SU-DHL-6 (cell line): ENCODE data around the gene SMAD6.

Experiments used
- H2AFZ ChIP-seq: fragments of 200-600 bp; sonication (generic); 2 replicates; pipeline ENCODE4 v1.6.1; 2014; ENCODE audit warnings: low read depth, mild to moderate bottlenecking, moderate library complexity, mixed read lengths, antibody characterized with exemption, low read length; ENCODE audit not compliant: severe bottlenecking
- H3F3A ChIP-seq: fragments of 200-600 bp; shearing (Covaris generic); 2 replicates; pipeline ENCODE4 v1.6.0; 2016; ENCODE audit warnings: antibody characterized with exemption, mild to moderate bottlenecking; ENCODE audit not compliant: insufficient read depth
- H3K27ac ChIP-seq: fragments of 200-600 bp; sonication (generic); 2 replicates; pipeline ENCODE4 v1.5.1; 2016; ENCODE audit warnings: low read depth, mild to moderate bottlenecking, low read length, moderate library complexity, mixed read lengths
- H3K27me3 ChIP-seq: fragments of 200-600 bp; sonication (generic), shearing (Covaris generic); 2 replicates; pipeline ENCODE4 v1.6.0; 2014; ENCODE audit warnings: mild to moderate bottlenecking, low read length
- H3K36me3 ChIP-seq: fragments of 200-600 bp; sonication (generic); 2 replicates; pipeline ENCODE4 v1.6.1; 2014; ENCODE audit warnings: mild to moderate bottlenecking, low read length, mixed read lengths
- H3K4me2 ChIP-seq: fragments of 300-600, 200-600 bp; shearing (Covaris generic), sonication (generic); 2 replicates; pipeline ENCODE4 v1.6.0; 2014; ENCODE audit warnings: low read length, low read depth, mild to moderate bottlenecking; ENCODE audit not compliant: poor library complexity, severe bottlenecking
- H3K4me3 ChIP-seq: fragments of 200-600 bp; sonication (generic); 2 replicates; pipeline ENCODE4 v1.5.1; 2014; ENCODE audit warnings: antibody characterized with exemption, low read length, mild to moderate bottlenecking, mixed read lengths; ENCODE audit not compliant: insufficient read depth, poor library complexity, severe bottlenecking
- H3K79me2 ChIP-seq: fragments of 200-600 bp; sonication (generic); 2 replicates; pipeline ENCODE4 v1.6.1; 2014; ENCODE audit warnings: mild to moderate bottlenecking, low read length, moderate library complexity; ENCODE audit not compliant: insufficient read depth
- H3K9ac ChIP-seq: fragments of 200-600 bp; sonication (generic); 2 replicates; pipeline ENCODE4 v1.7.0; 2014; ENCODE audit warnings: mild to moderate bottlenecking, low read length
- H3K9me2 ChIP-seq: fragments of 200-600 bp; sonication (generic); replicated peaks from 2 replicates; pipeline ENCODE4 v1.6.1; 2014; ENCODE audit warnings: low read length; ENCODE audit not compliant: insufficient read depth
- H3K9me3 ChIP-seq: fragments of 200-600 bp; sonication (generic); 2 replicates; pipeline ENCODE4 v1.6.1; 2014; ENCODE audit warnings: low read length, mixed read lengths; ENCODE audit not compliant: insufficient read depth
- H4K20me1 ChIP-seq: fragments of 200-600 bp; sonication (generic); 2 replicates; pipeline ENCODE4 v1.6.1; 2014; ENCODE audit warnings: low read depth, mild to moderate bottlenecking, antibody characterized with exemption, low read length, moderate library complexity, mixed read lengths
- CTCF ChIP-seq: fragments of 200-600 bp; sonication (generic); IDR thresholded peaks from one replicate; pipeline ENCODE4 v1.5.1; 2017; ENCODE audit warnings: antibody characterized with exemption, mild to moderate bottlenecking, low read length, moderate library complexity; ENCODE audit not compliant: insufficient read depth, poor library complexity, severe bottlenecking
- EZH2phosphoT487 ChIP-seq: fragments of 200-600 bp; sonication (generic), shearing (Covaris generic); conservative IDR thresholded peaks from 2 replicates; pipeline ENCODE4 v1.6.1; 2018; ENCODE audit warnings: mild to moderate bottlenecking, antibody characterized with exemption, low read length, moderate library complexity, mixed read lengths

Gene SMAD6

GRCh38 chr15:66788024-66788423 lies 86.0 kb downstream of the SMAD6 start:
- Histone ChIP-seq H3K4me3 (no peak overlapping the region), H3K9me3 (no peaks in the 10 kb centered on the region), H3K36me3 (no peaks in the 10 kb centered on the region), H3F3A (no peaks in the 10 kb centered on the region), H4K20me1 (no peaks in the 10 kb centered on the region), H3K4me2 (no peak overlapping the region), H2AFZ (no peak overlapping the region), H3K9ac (no peak overlapping the region), H3K27me3 (no peaks in the 10 kb centered on the region), H3K9me2 (no peaks in the 10 kb centered on the region), H3K79me2 (no peaks in the 10 kb centered on the region), H3K27ac (no peak overlapping the region)
- no peak for TF ChIP-seq CTCF
- no peak for TF ChIP-seq EZH2phosphoT487

- H3K27me3 ChIP-seq = no peaks in the 10 kb centered on the region
- no peaks in the 10 kb centered on the region for H3K9me3 ChIP-seq
- no peak overlapping the region for H3K27ac ChIP-seq
- H3K79me2 ChIP-seq = no peaks in the 10 kb centered on the region
- H2AFZ ChIP-seq = no peak overlapping the region
- H3K4me2 ChIP-seq = no peak overlapping the region
- H3K36me3 ChIP-seq = no peaks in the 10 kb centered on the region
- H3K9me2 ChIP-seq = no peaks in the 10 kb centered on the region
- TF ChIP-seq EZH2phosphoT487 (no peak), CTCF (peak; percentile 11)
- H3F3A ChIP-seq = no peaks in the 10 kb centered on the region
- no peak overlapping the region for H3K4me3 ChIP-seq
- H4K20me1 ChIP-seq = no peaks in the 10 kb centered on the region
- H3K9ac ChIP-seq = no peak overlapping the region
Observed at GRCh38 chr15:66789029-66790025, 87.3 kb downstream of the SMAD6 start.

- Histone ChIP-seq H3K27me3 (no peaks in the 10 kb centered on the region), H2AFZ (no peak overlapping the region), H3K4me2 (no peak overlapping the region), H4K20me1 (no peaks in the 10 kb centered on the region), H3K4me3 (no peak overlapping the region), H3F3A (no peaks in the 10 kb centered on the region), H3K9ac (no peak overlapping the region), H3K36me3 (no peaks in the 10 kb centered on the region), H3K9me2 (no peaks in the 10 kb centered on the region), H3K9me3 (no peaks in the 10 kb centered on the region), H3K27ac (no peak overlapping the region), H3K79me2 (no peaks in the 10 kb centered on the region)
- no peak for TF ChIP-seq EZH2phosphoT487
- TF ChIP-seq CTCF = no peak
Observed at GRCh38 chr15:66795851-66796250, 93.8 kb downstream of the SMAD6 start.
